Neuronal stem cell (in vitro differentiated cells): ENCODE results near the gene SMARCAL1.

ENCODE experiments used
- DNase-seq: peaks from one replicate; pipeline ENCODE4 v3.0.0-alpha.2; 2013; ENCODE audit warnings: low spot score
- H2AFZ ChIP-seq: one replicate; pipeline ENCODE4 v1.6.1; 2013; ENCODE audit warnings: mild to moderate bottlenecking, low read length, inconsistent platforms
- H2AK5ac ChIP-seq: 2 replicates; pipeline ENCODE4 v1.6.1; 2013; ENCODE audit warnings: low read depth, mild to moderate bottlenecking, inconsistent platforms, low read length, moderate library complexity, mixed read lengths
- H2BK120ac ChIP-seq: 2 replicates; pipeline ENCODE4 v1.6.1; 2013; ENCODE audit warnings: low read depth, mild to moderate bottlenecking, inconsistent platforms, low read length, moderate library complexity, mixed read lengths
- H2BK12ac ChIP-seq: one replicate; pipeline ENCODE4 v1.6.1; 2013; ENCODE audit warnings: low read length, inconsistent platforms
- H2BK15ac ChIP-seq: 2 replicates; pipeline ENCODE4 v1.6.1; 2013; ENCODE audit warnings: mild to moderate bottlenecking, low read length, inconsistent platforms, mixed read lengths
- H2BK5ac ChIP-seq: one replicate; pipeline ENCODE4 v1.6.1; 2013; ENCODE audit warnings: inconsistent platforms, mild to moderate bottlenecking, low read length, moderate library complexity
- H3K14ac ChIP-seq: one replicate; pipeline ENCODE4 v1.6.1; 2013; ENCODE audit warnings: low read length, inconsistent platforms
- H3K18ac ChIP-seq: 2 replicates; pipeline ENCODE4 v1.6.1; 2013; ENCODE audit warnings: low read length, inconsistent platforms
- H3K23ac ChIP-seq: 2 replicates; pipeline ENCODE4 v1.6.1; 2013; ENCODE audit warnings: low read depth, mild to moderate bottlenecking, mixed read lengths, low read length, inconsistent platforms; ENCODE audit not compliant: poor library complexity
- H3K27ac ChIP-seq: replicated peaks from 3 replicates; pipeline ENCODE4 v1.5.1; 2013; ENCODE audit warnings: low read length, inconsistent platforms
- H3K27me3 ChIP-seq, 3 experiments: 2 replicates each; pipeline ENCODE4 v1.6.1; 2013; ENCODE audit warnings: low read length in 3 of 3, mild to moderate bottlenecking in 2 of 3, inconsistent platforms in 1 of 3, low read depth in 1 of 3, mixed read lengths in 1 of 3, moderate library complexity in 1 of 3; ENCODE audit not compliant: control insufficient read depth in 3 of 3, insufficient read depth in 3 of 3
- H3K36me3 ChIP-seq, 2 donors: replicated peaks in 1 of 2; 2 replicates each; pipeline ENCODE4 v1.6.1; 2013; ENCODE audit warnings: low read length in 2 of 2; ENCODE audit not compliant: control insufficient read depth in 2 of 2, insufficient read depth in 2 of 2
- H3K4ac ChIP-seq: 2 replicates; pipeline ENCODE4 v1.6.1; 2013; ENCODE audit warnings: inconsistent platforms, mild to moderate bottlenecking, low read length, moderate library complexity
- H3K4me1 ChIP-seq, 2 donors: 1 replicate in 1 of 2; 2 replicates in 1 of 2; pipeline ENCODE4 v1.6.1; 2013; ENCODE audit warnings: low read length in 2 of 2, low read depth in 1 of 2; ENCODE audit not compliant: control insufficient read depth in 2 of 2, insufficient read depth in 1 of 2
- H3K4me2 ChIP-seq: one replicate; pipeline ENCODE4 v1.6.1; 2013; ENCODE audit warnings: mild to moderate bottlenecking, low read length, inconsistent platforms; ENCODE audit not compliant: insufficient read depth, poor library complexity, severe bottlenecking
- H3K4me3 ChIP-seq, 2 donors: 2 replicates each; pipeline ENCODE4 v1.5.1; 2013; ENCODE audit warnings: low read length in 2 of 2, mild to moderate bottlenecking in 2 of 2, inconsistent platforms in 1 of 2, moderate library complexity in 1 of 2
- H3K79me1 ChIP-seq: one replicate; pipeline ENCODE4 v1.6.1; 2013; ENCODE audit warnings: low read depth, mild to moderate bottlenecking, inconsistent platforms, low read length, moderate library complexity
- H3K9ac ChIP-seq: one replicate; pipeline ENCODE4 v1.6.1; 2013; ENCODE audit warnings: mild to moderate bottlenecking, low read depth, low read length, inconsistent platforms; ENCODE audit not compliant: poor library complexity
- H3K9me3 ChIP-seq, 2 donors: replicated peaks in 1 of 2; 2 replicates each; pipeline versions ENCODE3 to v1.6.1; 2013; ENCODE audit warnings: low read length in 2 of 2, mild to moderate bottlenecking in 2 of 2, inconsistent platforms in 1 of 2, low read depth in 1 of 2, mixed read lengths in 1 of 2, moderate library complexity in 1 of 2; ENCODE audit not compliant: control insufficient read depth in 2 of 2, insufficient read depth in 1 of 2
- H4K8ac ChIP-seq: one replicate; pipeline ENCODE4 v1.6.1; 2013; ENCODE audit warnings: low read depth, mild to moderate bottlenecking, inconsistent platforms, low read length, moderate library complexity
- H4K91ac ChIP-seq: one replicate; pipeline ENCODE4 v1.6.1; 2013; ENCODE audit warnings: low read length, low read depth, mild to moderate bottlenecking, inconsistent platforms; ENCODE audit not compliant: poor library complexity
- WGBS, 2 donors: extraction: QIAGEN DNeasy Blood & Tissue Kit; methylation state at CpG; one replicate each; pipeline ENCODE4 v1.1.7; 2013; ENCODE audit warnings: missing lambda C conversion rate in 2 of 2, mixed read lengths in 1 of 2; ENCODE audit not compliant: insufficient read length in 2 of 2, insufficient replicate concordance in 1 of 2; ENCODE audit errors: extremely low coverage in 2 of 2; 5-methylcytosine and 5-hydroxymethylcytosine counted together

The SMARCAL1 gene

GRCh38 chr2:216410550-216410949 lies 1.7 kb upstream of the SMARCAL1 start:
- Histone ChIP-seq H3K9ac (no peak overlapping the region), H4K91ac (no peak overlapping the region), H3K4me2 (no peak overlapping the region), H3K79me1 (no peaks in the 10 kb centered on the region), H3K9me3 (no peaks in the 10 kb centered on the region), H2BK12ac (no peak overlapping the region), H3K27ac (no peak overlapping the region), H2BK5ac (no peak overlapping the region), H3K27me3 (peaks cover 0 to 8% (median 0%) of the 10 kb centered on the region in 3 experiments), H2AFZ (no peak overlapping the region), H3K18ac (no peak overlapping the region), H3K36me3 (peaks cover 6 to 11% of the 10 kb centered on the region in 2 donors), H3K4me3 (no peak overlapping the region), H4K8ac (no peak overlapping the region), H2BK15ac (no peak overlapping the region), H2BK120ac (no peak overlapping the region), H3K4ac (no peak overlapping the region), H3K23ac (no peak overlapping the region), H3K4me1 (peaks cover 2 to 7% of the 10 kb centered on the region in 2 donors), H3K14ac (no peak overlapping the region), H2AK5ac (no peak overlapping the region)
- no peak for DNase-seq
- WGBS, 2 donors = no CpG with 5 or more reads among the region's 7 CpGs

GRCh38 chr2:216413882-216414281 lies 1.6 kb downstream of the SMARCAL1 start:
- Histone ChIP-seq H2BK120ac (no peak overlapping the region), H2BK15ac (no peak overlapping the region), H3K36me3 (peaks cover 8 to 43% of the 10 kb centered on the region in 2 donors), H3K18ac (no peak overlapping the region), H3K4me2 (no peak overlapping the region), H3K27ac (no peak overlapping the region), H3K9me3 (no peaks in the 10 kb centered on the region), H2BK5ac (no peak overlapping the region), H3K4ac (no peak overlapping the region), H4K91ac (no peak overlapping the region), H3K4me3 (no peak overlapping the region), H3K23ac (no peak overlapping the region), H3K4me1 (peaks cover 0 to 13% of the 10 kb centered on the region in 2 donors), H3K14ac (no peak overlapping the region), H2AFZ (no peak overlapping the region), H4K8ac (no peak overlapping the region), H3K27me3 (no peaks in the 10 kb centered on the region), H3K79me1 (no peaks in the 10 kb centered on the region), H2AK5ac (no peak overlapping the region), H2BK12ac (no peak overlapping the region), H3K9ac (no peak overlapping the region)
- DNase-seq = no peak
- WGBS, 2 donors = no CpG with 5 or more reads among the region's 5 CpGs

- no peaks in the 10 kb centered on the region for H3K9me3 ChIP-seq
- DNase-seq = no peak
- H3K27ac ChIP-seq = no peak overlapping the region
- H2AK5ac ChIP-seq = no peak overlapping the region
- no peak overlapping the region for H3K4ac ChIP-seq
- no peak overlapping the region for H2BK5ac ChIP-seq
- no peak overlapping the region for H3K18ac ChIP-seq
- peaks cover 0 to 13% of the 10 kb centered on the region in 2 donors for H3K4me1 ChIP-seq
- H3K27me3 ChIP-seq = no peaks in the 10 kb centered on the region
- no CpG with 5 or more reads among the region's 3 CpGs for WGBS, 2 donors
- H3K14ac ChIP-seq = no peak overlapping the region
- H3K4me2 ChIP-seq = no peak overlapping the region
- no peak overlapping the region for H3K4me3 ChIP-seq
- no peak overlapping the region for H3K9ac ChIP-seq
- H2BK12ac ChIP-seq = no peak overlapping the region
- no peaks in the 10 kb centered on the region for H3K79me1 ChIP-seq
- H4K8ac ChIP-seq = no peak overlapping the region
- H4K91ac ChIP-seq = no peak overlapping the region
- no peak overlapping the region for H2AFZ ChIP-seq
- H2BK120ac ChIP-seq = no peak overlapping the region
- peaks cover 8 to 50% of the 10 kb centered on the region in 2 donors for H3K36me3 ChIP-seq
- H2BK15ac ChIP-seq = no peak overlapping the region
- no peak overlapping the region for H3K23ac ChIP-seq
Measured at GRCh38 chr2:216414772-216415319, 2.6 kb downstream of the SMARCAL1 start.

- peaks cover 0 to 13% of the 10 kb centered on the region in 2 donors for H3K4me1 ChIP-seq
- H3K23ac ChIP-seq = no peak overlapping the region
- no peak overlapping the region for H3K9ac ChIP-seq
- no peak overlapping the region for H4K8ac ChIP-seq
- WGBS, 2 donors = no CpG with 5 or more reads among the region's 3 CpGs
- peaks cover 12 to 56% of the 10 kb centered on the region in 2 donors for H3K36me3 ChIP-seq
- H2AK5ac ChIP-seq = no peak overlapping the region
- H3K4ac ChIP-seq = no peak overlapping the region
- H2BK5ac ChIP-seq = no peak overlapping the region
- H2BK15ac ChIP-seq = no peak overlapping the region
- H2BK120ac ChIP-seq = no peak overlapping the region
- no peaks in the 10 kb centered on the region for H3K9me3 ChIP-seq
- H2AFZ ChIP-seq = no peak overlapping the region
- no peak for DNase-seq
- no peaks in the 10 kb centered on the region for H3K27me3 ChIP-seq
- no peak overlapping the region for H3K18ac ChIP-seq
- no peak overlapping the region for H3K14ac ChIP-seq
- H3K79me1 ChIP-seq = no peaks in the 10 kb centered on the region
- H3K4me2 ChIP-seq = no peak overlapping the region
- H2BK12ac ChIP-seq = no peak overlapping the region
- H3K27ac ChIP-seq = no peak overlapping the region
- no peak overlapping the region for H3K4me3 ChIP-seq
- H4K91ac ChIP-seq = no peak overlapping the region
Measured at GRCh38 chr2:216415541-216415940, 3.3 kb downstream of the SMARCAL1 start.
